NT2/D1 (cell line): ENCODE measurements around the gene HOMER1.
"Not testable (repeated sequence)": the region's sequence is repeated elsewhere in the genome, so short reads cannot be mapped to it uniquely, and the experiment has no call there.

Experiments
- DNase-seq: peaks from one replicate; pipeline ENCODE4 v3.0.0-alpha.2; 2011; ENCODE audit warnings: low read depth, low spot score
- H3K27me3 ChIP-seq: 2 replicates; pipeline ENCODE4 v1.6.0; 2011; ENCODE audit warnings: mild to moderate bottlenecking; ENCODE audit not compliant: insufficient read length, insufficient read depth
- H3K36me3 ChIP-seq: 2 replicates; pipeline ENCODE4 v1.6.1; 2011; ENCODE audit warnings: mild to moderate bottlenecking, low read length, mixed read lengths; ENCODE audit not compliant: insufficient read depth, insufficient read length
- H3K4me1 ChIP-seq: 2 replicates; pipeline ENCODE4 v1.5.1; 2011; ENCODE audit not compliant: insufficient read depth, insufficient read length
- H3K4me3 ChIP-seq: 2 replicates; pipeline ENCODE4 v1.5.1; 2011; ENCODE audit warnings: low read depth; ENCODE audit not compliant: insufficient read length
- H3K9ac ChIP-seq: 2 replicates; pipeline ENCODE4 v1.6.0; 2011; ENCODE audit warnings: low read depth; ENCODE audit not compliant: insufficient read length
- H3K9me3 ChIP-seq: 2 replicates; pipeline ENCODE4 v1.5.1; 2011; ENCODE audit warnings: mild to moderate bottlenecking, low read length; ENCODE audit not compliant: insufficient read depth
- SUZ12 ChIP-seq: IDR thresholded peaks from 2 replicates; pipeline ENCODE4 v1.6.1; 2011; ENCODE audit not compliant: insufficient read length, insufficient read depth; ENCODE audit errors: extremely low read depth
- YY1 ChIP-seq: IDR thresholded peaks from 2 replicates; pipeline ENCODE4 v1.6.1; 2011; ENCODE audit not compliant: insufficient read length, insufficient read depth
- ZNF274 ChIP-seq: IDR thresholded peaks from 2 replicates; pipeline ENCODE4 v1.6.1; 2011; ENCODE audit warnings: mild to moderate bottlenecking, low read depth, low read length

The HOMER1 gene

GRCh38 chr5:79386679-79387078 lies 127.3 kb downstream of the HOMER1 start:
- no peaks in the 10 kb centered on the region for H3K9me3 ChIP-seq
- no peak overlapping the region for H3K4me3 ChIP-seq
- TF ChIP-seq ZNF274 (no peak), YY1 (no peak), SUZ12 (no peak)

GRCh38 chr5:79385126-79385525 lies 128.8 kb downstream of the HOMER1 start:
- not testable (repeated sequence) for H3K27me3 ChIP-seq, H3K36me3 ChIP-seq, H3K9ac ChIP-seq, H3K4me3 ChIP-seq, DNase-seq, H3K9me3 ChIP-seq, H3K4me1 ChIP-seq

More at GRCh38 chr5:79386679-79387078, 127.3 kb downstream of the HOMER1 start:
- no peaks in the 10 kb centered on the region for H3K27me3 ChIP-seq
- no peak overlapping the region for H3K9ac ChIP-seq
- peaks cover 2% of the 10 kb centered on the region for H3K36me3 ChIP-seq
- H3K4me1 ChIP-seq: no peaks in the 10 kb centered on the region
- no peak for DNase-seq

- no peak overlapping the region for H3K9ac ChIP-seq
- H3K4me3 ChIP-seq: no peak overlapping the region
- peaks cover 8% of the 10 kb centered on the region for H3K36me3 ChIP-seq
- H3K4me1 ChIP-seq: no peaks in the 10 kb centered on the region
- no peaks in the 10 kb centered on the region; the same call in 1 of the 2 replicates for H3K9me3 ChIP-seq
- no peak for DNase-seq
- H3K27me3 ChIP-seq: no peaks in the 10 kb centered on the region
- no peak for TF ChIP-seq SUZ12
- no peak for TF ChIP-seq YY1
- no peak for TF ChIP-seq ZNF274
Observed at GRCh38 chr5:79378510-79379186, 135.3 kb downstream of the HOMER1 start.

GRCh38 chr5:79357398-79357797 lies 156.5 kb downstream of the HOMER1 start:
- Histone ChIP-seq H3K36me3 (no peaks in the 10 kb centered on the region), H3K9me3 (no peaks in the 10 kb centered on the region), H3K9ac (no peak overlapping the region), H3K4me3 (no peak overlapping the region), H3K27me3 (no peaks in the 10 kb centered on the region), H3K4me1 (no peaks in the 10 kb centered on the region)
- DNase-seq: no peak
- TF ChIP-seq SUZ12 (no peak), ZNF274 (no peak), YY1 (no peak)

- no peak overlapping the region for H3K4me3 ChIP-seq
- H3K4me1 ChIP-seq: no peaks in the 10 kb centered on the region
- H3K9me3 ChIP-seq: no peaks in the 10 kb centered on the region
- H3K9ac ChIP-seq: no peak overlapping the region
- no peak for DNase-seq
- no peaks in the 10 kb centered on the region for H3K36me3 ChIP-seq
- TF ChIP-seq SUZ12 (no peak), YY1 (no peak), ZNF274 (no peak)
- no peaks in the 10 kb centered on the region for H3K27me3 ChIP-seq
Observed at GRCh38 chr5:79349881-79350280, 164.1 kb downstream of the HOMER1 start.

- no peak overlapping the region for H3K4me3 ChIP-seq
- H3K9ac ChIP-seq: no peak overlapping the region
- no peaks in the 10 kb centered on the region for H3K9me3 ChIP-seq
- no peaks in the 10 kb centered on the region for H3K4me1 ChIP-seq
- H3K27me3 ChIP-seq: no peaks in the 10 kb centered on the region
- DNase-seq: no peak
- no peak for TF ChIP-seq ZNF274
- TF ChIP-seq SUZ12: no peak
- no peak for TF ChIP-seq YY1
- no peaks in the 10 kb centered on the region for H3K36me3 ChIP-seq
Observed at GRCh38 chr5:79349047-79349446, 164.9 kb downstream of the HOMER1 start.

- DNase-seq: no peak
- no peaks in the 10 kb centered on the region for H3K27me3 ChIP-seq
- no peak for TF ChIP-seq YY1
- TF ChIP-seq ZNF274: no peak
- TF ChIP-seq SUZ12: no peak
- H3K9me3 ChIP-seq: no peaks in the 10 kb centered on the region
- H3K4me3 ChIP-seq: no peak overlapping the region
- no peaks in the 10 kb centered on the region for H3K4me1 ChIP-seq
- H3K36me3 ChIP-seq: no peaks in the 10 kb centered on the region
- no peak overlapping the region for H3K9ac ChIP-seq
Observed at GRCh38 chr5:79346420-79346824, 167.5 kb downstream of the HOMER1 start.
